Gastrocnemius medialis (tissue), 4 donors: ENCODE results near the gene CHCHD6. TPM values are rescaled to one million over a fixed set of nuclear protein-coding genes. Genes with fewer than 3 reads are reported as not detected.

Experiments used
- ATAC-seq, 2 donors: fragments of 150-250 bp; one replicate each; pipeline ENCODE4 v1.9.1; 2016
- DNase-seq, 2 donors: peaks; one replicate each; pipeline ENCODE4 v3.0.0-alpha.2; 2019
- H3K27ac ChIP-seq, 4 donors: fragments of 200-600 bp; sonication (generic); 1 replicate in 1 of 4; 2 replicates in 3 of 4; pipeline ENCODE4 v1.5.1; 2016 to 2018; ENCODE audit warnings: mild to moderate bottlenecking in 2 of 4, moderate library complexity in 1 of 4
- H3K27me3 ChIP-seq, 3 donors: fragments of 200-600 bp; sonication (generic) in 2 of 3; 1 replicate in 1 of 3; 2 replicates in 2 of 3; pipeline versions ENCODE4 v1.5.1 to v1.6.0; 2016 to 2019; ENCODE audit warnings: mild to moderate bottlenecking in 1 of 3, moderate library complexity in 1 of 3
- H3K36me3 ChIP-seq, 2 donors: fragments of 200-600 bp; sonication (generic) in 1 of 2; one replicate each; pipeline ENCODE4 v1.5.1; 2017 to 2018
- H3K4me1 ChIP-seq, 2 donors: fragments of 200-600 bp; sonication (generic) in 1 of 2; one replicate each; pipeline ENCODE4 v1.5.1; 2016 to 2017; ENCODE audit warnings: mild to moderate bottlenecking in 2 of 2
- H3K4me3 ChIP-seq, 4 donors: fragments of 200-600 bp; sonication (generic) in 3 of 4; 1 replicate in 1 of 4; 2 replicates in 3 of 4; pipeline ENCODE4 v1.5.1; 2016 to 2019; ENCODE audit warnings: mild to moderate bottlenecking in 2 of 4
- H3K9me3 ChIP-seq, 3 donors: fragments of 200-600 bp; sonication (generic) in 2 of 3; 1 replicate in 1 of 3; 2 replicates in 2 of 3; pipeline ENCODE4 v1.5.1; 2016 to 2019
- POLR2A ChIP-seq, 2 donors: fragments of 450-650 bp; IDR thresholded peaks; one replicate each; pipeline ENCODE4 v1.6.1; 2017; ENCODE audit warnings: antibody characterized with exemption in 2 of 2, mild to moderate bottlenecking in 2 of 2, moderate library complexity in 2 of 2
- in situ Hi-C, 4 donors: fragments of 200-750 bp; cut with MboI; loops; one replicate each; pipeline versions ENCODE4 v1.15.0 to v1.8.0; 2017; ENCODE audit warnings: low sequenced_read_pairs in 4 of 4
- intact Hi-C: fragments of 100-400 bp; cut with DNase I; formaldehyde crosslinking; loops from one replicate; pipeline ENCODE4 v1.15.1; 2023; ENCODE audit warnings: low total_unique reads
- total RNA-seq, 4 donors: library from RNA; depleted of rRNA; stranded (reverse); fragments of >200 nt; gene quantifications; one replicate each; pipeline versions ENCODE4 v1.1.0 to v1.2.3, GENCODE V29; 2016
- TF ChIP-seq, protein P1 (sequence below), 5 experiments: fragments of 450-650 bp in 3 of 5; fragments of 200-600 bp in 2 of 5; sonication (generic) in 2 of 5; IDR thresholded peaks in 4 of 5; conservative IDR thresholded peaks in 1 of 5; 1 replicate in 4 of 5; 2 replicates in 1 of 5; pipeline ENCODE4 v1.5.1; 2016 to 2019; ENCODE audit warnings: antibody characterized with exemption in 5 of 5, mild to moderate bottlenecking in 3 of 5, moderate library complexity in 3 of 5

The CHCHD6 gene
- total RNA-seq, 4 donors from 2014 or later, result 2.7 to 4.2 (median 3.4) TPM

- H3K27ac ChIP-seq, result no peak overlapping the region
- no peak for TF ChIP-seq POLR2A (IDR thresholded peaks at IDR 0.05)
- TF ChIP-seq, protein P1, sequence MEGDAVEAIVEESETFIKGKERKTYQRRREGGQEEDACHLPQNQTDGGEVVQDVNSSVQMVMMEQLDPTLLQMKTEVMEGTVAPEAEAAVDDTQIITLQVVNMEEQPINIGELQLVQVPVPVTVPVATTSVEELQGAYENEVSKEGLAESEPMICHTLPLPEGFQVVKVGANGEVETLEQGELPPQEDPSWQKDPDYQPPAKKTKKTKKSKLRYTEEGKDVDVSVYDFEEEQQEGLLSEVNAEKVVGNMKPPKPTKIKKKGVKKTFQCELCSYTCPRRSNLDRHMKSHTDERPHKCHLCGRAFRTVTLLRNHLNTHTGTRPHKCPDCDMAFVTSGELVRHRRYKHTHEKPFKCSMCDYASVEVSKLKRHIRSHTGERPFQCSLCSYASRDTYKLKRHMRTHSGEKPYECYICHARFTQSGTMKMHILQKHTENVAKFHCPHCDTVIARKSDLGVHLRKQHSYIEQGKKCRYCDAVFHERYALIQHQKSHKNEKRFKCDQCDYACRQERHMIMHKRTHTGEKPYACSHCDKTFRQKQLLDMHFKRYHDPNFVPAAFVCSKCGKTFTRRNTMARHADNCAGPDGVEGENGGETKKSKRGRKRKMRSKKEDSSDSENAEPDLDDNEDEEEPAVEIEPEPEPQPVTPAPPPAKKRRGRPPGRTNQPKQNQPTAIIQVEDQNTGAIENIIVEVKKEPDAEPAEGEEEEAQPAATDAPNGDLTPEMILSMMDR (IDR thresholded peaks at IDR 0.05 in 4 of 5, conservative IDR thresholded peaks at IDR 0.05 in 1 of 5), result no peak
- H3K36me3 ChIP-seq, result no peaks in the 10 kb centered on the region
- intact Hi-C loops (no loop called here), in situ Hi-C loops (no loop called here)
- no peak for ATAC-seq
- no peak for DNase-seq
- H3K9me3 ChIP-seq, result no peaks in the 10 kb centered on the region
- no peaks in the 10 kb centered on the region for H3K4me1 ChIP-seq
- no peaks in the 10 kb centered on the region for H3K27me3 ChIP-seq
- no peak overlapping the region for H3K4me3 ChIP-seq
Observed at GRCh38 chr3:126918355-126918821, 214.3 kb downstream of the CHCHD6 start.

DNA sequence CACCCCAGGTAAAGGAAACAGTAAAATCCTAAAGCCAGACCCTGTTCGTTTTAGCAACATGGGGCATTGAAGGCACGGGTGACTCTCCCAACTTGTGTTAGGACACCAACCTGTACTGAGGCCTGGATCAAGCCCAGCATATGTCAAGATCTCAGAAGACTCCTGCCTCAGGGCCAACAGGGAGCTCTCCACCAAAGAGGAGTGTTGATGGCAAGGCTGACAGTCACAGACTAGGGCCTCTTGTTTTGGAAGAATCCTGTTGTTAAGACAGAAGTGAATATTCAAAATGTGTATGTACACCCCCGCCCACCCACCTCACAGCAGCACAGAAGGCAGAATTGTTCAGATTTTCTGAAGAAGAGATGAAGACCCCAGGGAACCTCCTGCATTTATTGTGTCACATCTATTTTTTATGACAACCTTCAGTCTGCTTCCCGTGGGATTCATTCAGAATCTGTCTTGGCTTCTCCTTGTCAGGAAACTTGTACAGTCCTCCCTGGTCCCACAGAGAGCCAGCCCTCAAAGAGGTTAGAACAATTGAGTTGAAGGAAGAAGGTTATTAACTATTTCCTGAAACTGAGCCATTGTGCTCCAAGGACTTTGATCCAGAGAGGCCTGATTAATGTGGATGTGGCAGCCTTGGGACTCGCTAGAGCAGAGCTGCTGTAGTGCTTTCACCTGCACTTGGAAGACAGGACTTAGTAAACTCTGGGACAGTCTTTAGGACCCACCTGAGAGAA is 217.2 kb downstream of the CHCHD6 start:
- no peak for DNase-seq
- Histone ChIP-seq H3K4me3 (no peak overlapping the region), H3K9me3 (no peaks in the 10 kb centered on the region), H3K27ac (no peak overlapping the region), H3K36me3 (no peaks in the 10 kb centered on the region), H3K4me1 (peaks cover 1 to 9% of the 10 kb centered on the region in 2 donors), H3K27me3 (no peaks in the 10 kb centered on the region)
- intact Hi-C loops (no loop called here), in situ Hi-C loops (no loop called here)
- TF ChIP-seq, protein P1 (IDR thresholded peaks at IDR 0.05 in 4 of 5, conservative IDR thresholded peaks at IDR 0.05 in 1 of 5), result no peak
- no peak for TF ChIP-seq POLR2A (IDR thresholded peaks at IDR 0.05)
- ATAC-seq, result no peak

DNA sequence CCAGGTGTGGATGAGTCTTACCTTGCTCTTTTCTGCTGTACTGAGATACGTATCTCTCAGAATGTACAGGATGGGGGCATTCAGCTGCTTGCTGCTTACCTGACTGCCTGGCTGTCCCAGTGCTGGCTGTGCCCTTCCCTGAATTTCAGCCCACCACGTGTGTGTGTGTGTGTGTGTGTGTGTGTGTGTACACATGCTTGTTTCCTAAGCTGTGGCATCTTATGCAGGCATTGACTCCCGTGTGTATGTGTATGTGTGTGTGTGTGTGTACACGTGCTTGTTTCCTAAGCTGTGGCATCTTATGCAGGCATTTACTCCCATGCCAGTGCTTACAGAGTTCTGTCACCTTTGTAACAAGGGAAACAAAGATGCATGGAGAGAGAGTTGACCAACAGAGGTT is 218.4 kb downstream of the CHCHD6 start:
- Histone ChIP-seq H3K4me1 (peaks cover 11 to 18% of the 10 kb centered on the region in 2 donors), H3K4me3 (no peak overlapping the region), H3K9me3 (no peaks in the 10 kb centered on the region), H3K27me3 (no peaks in the 10 kb centered on the region), H3K27ac (no peak overlapping the region), H3K36me3 (no peaks in the 10 kb centered on the region)
- in situ Hi-C loops, result no loop called here
- TF ChIP-seq, protein P1 (IDR thresholded peaks at IDR 0.05 in 4 of 5, conservative IDR thresholded peaks at IDR 0.05 in 1 of 5), result no peak
- TF ChIP-seq POLR2A (IDR thresholded peaks at IDR 0.05), result no peak
- ATAC-seq (no peak), DNase-seq (no peak)
- intact Hi-C loops, result no loop called here

GRCh38 chr3:126923423-126923822 is 219.4 kb downstream of the CHCHD6 start:
- intact Hi-C loops (no loop called here), in situ Hi-C loops (no loop called here)
- DNase-seq (no peak), ATAC-seq (no peak)
- Histone ChIP-seq H3K36me3 (no peaks in the 10 kb centered on the region), H3K4me3 (no peak overlapping the region), H3K27me3 (no peaks in the 10 kb centered on the region), H3K27ac (no peak overlapping the region), H3K4me1 (peaks cover 11 to 18% of the 10 kb centered on the region in 2 donors), H3K9me3 (no peaks in the 10 kb centered on the region)
- TF ChIP-seq, protein P1 (IDR thresholded peaks at IDR 0.05 in 4 of 5, conservative IDR thresholded peaks at IDR 0.05 in 1 of 5), result no peak
